ENCODE measurements around the gene HIPK2.

DNA sequence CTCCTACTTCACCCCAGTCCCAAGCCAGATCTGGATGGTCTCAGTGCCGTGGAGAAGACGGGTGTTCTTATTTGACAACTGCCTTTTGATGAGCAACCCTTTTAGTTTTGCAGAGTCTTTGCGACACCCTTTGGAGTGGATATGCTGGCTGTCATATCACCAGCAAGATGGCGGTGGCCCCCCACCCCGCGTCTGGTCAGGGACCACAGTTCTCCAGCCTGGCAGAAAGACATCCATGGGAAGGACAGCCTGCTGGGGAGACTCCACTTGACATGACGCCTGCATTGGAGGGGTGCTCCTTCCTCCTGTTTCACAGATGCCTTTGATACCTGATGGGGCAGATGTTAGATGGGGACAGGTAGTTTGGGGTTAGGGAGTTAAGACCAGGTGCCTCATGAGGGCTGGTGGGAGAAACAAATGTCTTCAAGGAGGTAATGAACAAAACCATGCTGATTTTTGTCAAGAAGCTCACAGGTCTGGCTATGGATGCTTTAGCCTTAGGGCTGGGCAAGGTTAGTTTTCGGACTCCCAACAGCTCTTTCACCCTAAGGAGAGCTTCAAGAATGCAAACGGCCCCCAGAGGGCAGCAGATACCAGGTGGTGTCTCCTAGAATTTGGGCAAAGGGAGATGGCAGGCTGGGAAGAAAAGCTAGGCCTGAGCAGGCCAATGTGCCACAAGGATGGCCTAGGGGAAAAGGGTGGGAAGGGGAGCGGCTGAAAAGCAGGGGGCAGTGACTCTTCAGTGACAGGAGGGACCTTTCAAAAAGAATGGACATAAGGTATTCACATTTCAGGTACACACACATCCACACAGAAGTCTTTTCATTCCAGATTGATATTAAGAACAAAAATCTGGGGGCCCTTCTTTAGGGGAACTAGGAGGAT, 159.1 kb downstream of the HIPK2 start:
- TF ChIP-seq, protein P1, sequence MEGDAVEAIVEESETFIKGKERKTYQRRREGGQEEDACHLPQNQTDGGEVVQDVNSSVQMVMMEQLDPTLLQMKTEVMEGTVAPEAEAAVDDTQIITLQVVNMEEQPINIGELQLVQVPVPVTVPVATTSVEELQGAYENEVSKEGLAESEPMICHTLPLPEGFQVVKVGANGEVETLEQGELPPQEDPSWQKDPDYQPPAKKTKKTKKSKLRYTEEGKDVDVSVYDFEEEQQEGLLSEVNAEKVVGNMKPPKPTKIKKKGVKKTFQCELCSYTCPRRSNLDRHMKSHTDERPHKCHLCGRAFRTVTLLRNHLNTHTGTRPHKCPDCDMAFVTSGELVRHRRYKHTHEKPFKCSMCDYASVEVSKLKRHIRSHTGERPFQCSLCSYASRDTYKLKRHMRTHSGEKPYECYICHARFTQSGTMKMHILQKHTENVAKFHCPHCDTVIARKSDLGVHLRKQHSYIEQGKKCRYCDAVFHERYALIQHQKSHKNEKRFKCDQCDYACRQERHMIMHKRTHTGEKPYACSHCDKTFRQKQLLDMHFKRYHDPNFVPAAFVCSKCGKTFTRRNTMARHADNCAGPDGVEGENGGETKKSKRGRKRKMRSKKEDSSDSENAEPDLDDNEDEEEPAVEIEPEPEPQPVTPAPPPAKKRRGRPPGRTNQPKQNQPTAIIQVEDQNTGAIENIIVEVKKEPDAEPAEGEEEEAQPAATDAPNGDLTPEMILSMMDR (conservative IDR thresholded peaks at IDR 0.05; ENCODE audit: low read length): peak; percentile 78
- TF ChIP-seq EZH2phosphoT487 (IDR thresholded peaks at IDR 0.05; ENCODE audit: borderline replicate concordance, low read depth, low read length): no peak
